Measurements from ENCODE around the gene IRX3.

GRCh38 chr16:54280751-54281150, 5.8 kb downstream of the IRX3 start:
- TF ChIP-seq, protein P1, sequence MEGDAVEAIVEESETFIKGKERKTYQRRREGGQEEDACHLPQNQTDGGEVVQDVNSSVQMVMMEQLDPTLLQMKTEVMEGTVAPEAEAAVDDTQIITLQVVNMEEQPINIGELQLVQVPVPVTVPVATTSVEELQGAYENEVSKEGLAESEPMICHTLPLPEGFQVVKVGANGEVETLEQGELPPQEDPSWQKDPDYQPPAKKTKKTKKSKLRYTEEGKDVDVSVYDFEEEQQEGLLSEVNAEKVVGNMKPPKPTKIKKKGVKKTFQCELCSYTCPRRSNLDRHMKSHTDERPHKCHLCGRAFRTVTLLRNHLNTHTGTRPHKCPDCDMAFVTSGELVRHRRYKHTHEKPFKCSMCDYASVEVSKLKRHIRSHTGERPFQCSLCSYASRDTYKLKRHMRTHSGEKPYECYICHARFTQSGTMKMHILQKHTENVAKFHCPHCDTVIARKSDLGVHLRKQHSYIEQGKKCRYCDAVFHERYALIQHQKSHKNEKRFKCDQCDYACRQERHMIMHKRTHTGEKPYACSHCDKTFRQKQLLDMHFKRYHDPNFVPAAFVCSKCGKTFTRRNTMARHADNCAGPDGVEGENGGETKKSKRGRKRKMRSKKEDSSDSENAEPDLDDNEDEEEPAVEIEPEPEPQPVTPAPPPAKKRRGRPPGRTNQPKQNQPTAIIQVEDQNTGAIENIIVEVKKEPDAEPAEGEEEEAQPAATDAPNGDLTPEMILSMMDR (IDR thresholded peaks at IDR 0.05): no peak
- TF ChIP-seq POLR2AphosphoS5 (IDR thresholded peaks at IDR 0.05): no peak

Data from stomach (tissue), 4 donors.